H9 (cell line): ENCODE results near the gene GCNT2. TPM values are rescaled to one million over a fixed set of nuclear protein-coding genes. Genes with fewer than 3 reads are reported as not detected.

Experiments used
- DNase-seq: peaks from one replicate; pipeline ENCODE4 v3.0.0-alpha.2; 2017
- H2AFZ ChIP-seq: one replicate; pipeline ENCODE4 v1.6.1; 2013; ENCODE audit warnings: mild to moderate bottlenecking, low read length, control low read depth, moderate library complexity
- H2AK5ac ChIP-seq: 2 replicates; pipeline ENCODE4 v1.6.1; 2013; ENCODE audit warnings: low read length, control low read depth, mixed read lengths; ENCODE audit not compliant: insufficient read length
- H2BK120ac ChIP-seq: one replicate; pipeline ENCODE4 v1.6.1; 2013; ENCODE audit warnings: low read depth, mild to moderate bottlenecking, low read length, control low read depth, inconsistent platforms; ENCODE audit not compliant: poor library complexity, severe bottlenecking
- H2BK12ac ChIP-seq: 2 replicates; pipeline ENCODE4 v1.6.1; 2013; ENCODE audit warnings: low read length, control low read depth, mixed read lengths, low read depth; ENCODE audit not compliant: insufficient read length
- H2BK15ac ChIP-seq: 2 replicates; pipeline ENCODE4 v1.6.1; 2013; ENCODE audit warnings: low read depth, low read length, control low read depth
- H2BK20ac ChIP-seq: one replicate; pipeline ENCODE4 v1.6.1; 2013; ENCODE audit warnings: low read depth, mild to moderate bottlenecking, low read length, control low read depth, inconsistent platforms; ENCODE audit not compliant: poor library complexity, severe bottlenecking
- H2BK5ac ChIP-seq: 2 replicates; pipeline ENCODE4 v1.6.1; 2013; ENCODE audit warnings: low read length, control low read depth, mixed read lengths; ENCODE audit not compliant: insufficient read length
- H3K14ac ChIP-seq: 2 replicates; pipeline ENCODE4 v1.6.1; 2013; ENCODE audit warnings: low read length, control low read depth; ENCODE audit not compliant: insufficient read depth
- H3K18ac ChIP-seq: 2 replicates; pipeline ENCODE4 v1.6.1; 2013; ENCODE audit warnings: low read depth, mild to moderate bottlenecking, mixed read lengths, low read length, control low read depth; ENCODE audit not compliant: insufficient read length
- H3K23ac ChIP-seq: 2 replicates; pipeline ENCODE4 v1.6.1; 2013; ENCODE audit warnings: low read length, control low read depth, mixed read lengths, low read depth; ENCODE audit not compliant: insufficient read length
- H3K23me2 ChIP-seq: 2 replicates; pipeline ENCODE4 v1.6.1; 2013; ENCODE audit warnings: low read depth, mild to moderate bottlenecking, mixed read lengths, low read length, control low read depth; ENCODE audit not compliant: insufficient read length, poor library complexity, severe bottlenecking
- H3K27ac ChIP-seq: 2 replicates; pipeline ENCODE4 v1.5.1; 2013; ENCODE audit warnings: low read length, control low read depth, mixed read lengths, low read depth; ENCODE audit not compliant: insufficient read length
- H3K27me3 ChIP-seq: 2 replicates; pipeline ENCODE4 v1.6.1; 2013; ENCODE audit warnings: low read length, control low read depth, inconsistent platforms; ENCODE audit not compliant: insufficient read depth
- H3K4ac ChIP-seq: 2 replicates; pipeline ENCODE4 v1.6.1; 2013; ENCODE audit warnings: low read depth, mild to moderate bottlenecking, control low read depth, inconsistent platforms, low read length, moderate library complexity
- H3K4me1 ChIP-seq: 2 replicates; pipeline ENCODE4 v1.6.1; 2013; ENCODE audit warnings: low read length, control low read depth, inconsistent platforms; ENCODE audit not compliant: insufficient read depth
- H3K4me2 ChIP-seq: 2 replicates; pipeline ENCODE4 v1.6.1; 2013; ENCODE audit warnings: low read length, control low read depth, mixed read lengths; ENCODE audit not compliant: insufficient read length, insufficient read depth
- H3K56ac ChIP-seq: 2 replicates; pipeline ENCODE4 v1.6.1; 2013; ENCODE audit warnings: low read depth, mild to moderate bottlenecking, mixed read lengths, low read length, control low read depth; ENCODE audit not compliant: insufficient read length
- H3K79me1 ChIP-seq: 2 replicates; pipeline ENCODE4 v1.6.1; 2013; ENCODE audit warnings: low read depth, mild to moderate bottlenecking, moderate library complexity, low read length, control low read depth, inconsistent platforms; ENCODE audit not compliant: insufficient read depth, poor library complexity, severe bottlenecking
- H3K79me2 ChIP-seq: 2 replicates; pipeline ENCODE4 v1.6.1; 2013; ENCODE audit warnings: low read length, control low read depth, inconsistent platforms; ENCODE audit not compliant: insufficient read depth
- H3K9ac ChIP-seq: 2 replicates; pipeline ENCODE4 v1.6.1; 2013; ENCODE audit warnings: low read length, control low read depth, mixed read lengths; ENCODE audit not compliant: insufficient read length; ENCODE audit errors: extremely low read depth
- H3K9me3 ChIP-seq: one replicate; pipeline ENCODE4 v1.6.1; 2013; ENCODE audit warnings: low read depth, low read length, inconsistent platforms; ENCODE audit not compliant: control insufficient read depth
- H3T11ph ChIP-seq: one replicate; pipeline ENCODE4 v1.6.1; 2013; ENCODE audit warnings: mild to moderate bottlenecking, low read length, control low read depth, inconsistent platforms
- H4K20me1 ChIP-seq: one replicate; pipeline ENCODE4 v1.6.1; 2013; ENCODE audit not compliant: control insufficient read depth, insufficient read length, insufficient read depth
- H4K5ac ChIP-seq: 2 replicates; pipeline ENCODE4 v1.6.1; 2013; ENCODE audit warnings: low read depth, mild to moderate bottlenecking, mixed read lengths, low read length, control low read depth; ENCODE audit not compliant: insufficient read length
- H4K8ac ChIP-seq: replicated peaks from 2 replicates; pipeline ENCODE4 v1.6.1; 2013; ENCODE audit warnings: low read length, control low read depth, mixed read lengths, low read depth; ENCODE audit not compliant: insufficient read length
- H4K91ac ChIP-seq: 2 replicates; pipeline ENCODE4 v1.6.1; 2013; ENCODE audit warnings: low read depth, mild to moderate bottlenecking, moderate library complexity, mixed read lengths, low read length, control low read depth; ENCODE audit not compliant: insufficient read length
- H3K27ac Mint-ChIP-seq, 3 experiments: 2 replicates in 2 of 3; 3 replicates in 1 of 3; pipeline ENCODE4 v1.8.0; 2020 to 2021; ENCODE audit warnings: mixed read lengths in 3 of 3, mild to moderate bottlenecking in 1 of 3, moderate library complexity in 1 of 3
- H3K27me3 Mint-ChIP-seq: 2 replicates; pipeline ENCODE4 v1.8.0; 2021; ENCODE audit warnings: low read depth, mild to moderate bottlenecking, moderate library complexity, mixed read lengths
- H3K36me3 Mint-ChIP-seq, 3 experiments: 2 replicates in 2 of 3; 3 replicates in 1 of 3; pipeline ENCODE4 v1.8.0; 2020 to 2021; ENCODE audit warnings: low read depth in 3 of 3, mixed read lengths in 3 of 3; ENCODE audit not compliant: insufficient read depth in 1 of 3
- H3K4me1 Mint-ChIP-seq, 2 experiments: 2 replicates each; pipeline ENCODE4 v1.8.0; 2020; ENCODE audit warnings: mixed read lengths in 2 of 2
- H3K4me3 Mint-ChIP-seq, 2 experiments: 2 replicates in 1 of 2; 3 replicates in 1 of 2; pipeline ENCODE4 v1.8.0; 2020 to 2021; ENCODE audit warnings: mild to moderate bottlenecking in 2 of 2, mixed read lengths in 2 of 2, moderate library complexity in 1 of 2
- H3K9me3 Mint-ChIP-seq, 2 experiments: 2 replicates in 1 of 2; 3 replicates in 1 of 2; pipeline ENCODE4 v1.8.0; 2020; ENCODE audit warnings: mild to moderate bottlenecking in 2 of 2, mixed read lengths in 2 of 2, moderate library complexity in 1 of 2
- WGBS: extraction: QIAGEN DNeasy Blood & Tissue Kit; methylation state at CpG from one replicate; pipeline ENCODE4 v1.1.7; 2013; ENCODE audit warnings: missing lambda C conversion rate, low lambda C conversion rate, mixed read lengths; ENCODE audit not compliant: insufficient read length; ENCODE audit errors: extremely low coverage; 5-methylcytosine and 5-hydroxymethylcytosine counted together
- total RNA-seq: library from RNA; stranded (reverse); gene quantifications from 2 replicates; pipeline ENCODE4 v1.2.1, GENCODE V29; 2021
- TF ChIP-seq, protein P1 (sequence below): fragments of 200-600 bp; sonication (generic); conservative IDR thresholded peaks from 3 replicates; pipeline ENCODE4 v1.8.0; 2021; ENCODE audit warnings: antibody characterized with exemption, mild to moderate bottlenecking

GCNT2 gene
- total RNA-seq, 1 experiment from 2014 or later, result 41.7 TPM

- H3K4me2 ChIP-seq, result no peak overlapping the region
Measured at GRCh38 chr6:10640412-10640811, 119.3 kb downstream of the GCNT2 start.

More at GRCh38 chr6:10640412-10640811, 119.3 kb downstream of the GCNT2 start:
- Histone ChIP-seq H3K79me1 (no peaks in the 10 kb centered on the region), H3T11ph (no peak overlapping the region), H2BK120ac (no peak overlapping the region), H4K91ac (no peak overlapping the region), H4K20me1 (no peaks in the 10 kb centered on the region), H3K56ac (no peak overlapping the region), H2AK5ac (no peak overlapping the region), H3K14ac (no peak overlapping the region), H3K27me3 (no peaks in the 10 kb centered on the region), H3K79me2 (no peaks in the 10 kb centered on the region), H2BK5ac (no peak overlapping the region), H2BK12ac (no peak overlapping the region), H3K9me3 (no peaks in the 10 kb centered on the region), H4K8ac (no peak overlapping the region), H2BK20ac (no peak overlapping the region), H3K4ac (no peak overlapping the region), H3K27ac (no peak overlapping the region), H3K18ac (no peak overlapping the region), H3K9ac (no peak overlapping the region), H2BK15ac (no peak overlapping the region), H3K23me2 (no peaks in the 10 kb centered on the region), H3K4me1 (no peaks in the 10 kb centered on the region), H4K5ac (no peak overlapping the region), H3K23ac (no peak overlapping the region), H2AFZ (no peak overlapping the region)
- no peak overlapping the region for H3K27ac Mint-ChIP-seq
- peaks cover 7 to 11% of the 10 kb centered on the region in 2 experiments for H3K4me1 Mint-ChIP-seq
- peaks cover 5 to 10% of the 10 kb centered on the region in 2 experiments; a peak in 4 of 5 replicates for H3K9me3 Mint-ChIP-seq
- DNase-seq, result no peak
- TF ChIP-seq, protein P1, sequence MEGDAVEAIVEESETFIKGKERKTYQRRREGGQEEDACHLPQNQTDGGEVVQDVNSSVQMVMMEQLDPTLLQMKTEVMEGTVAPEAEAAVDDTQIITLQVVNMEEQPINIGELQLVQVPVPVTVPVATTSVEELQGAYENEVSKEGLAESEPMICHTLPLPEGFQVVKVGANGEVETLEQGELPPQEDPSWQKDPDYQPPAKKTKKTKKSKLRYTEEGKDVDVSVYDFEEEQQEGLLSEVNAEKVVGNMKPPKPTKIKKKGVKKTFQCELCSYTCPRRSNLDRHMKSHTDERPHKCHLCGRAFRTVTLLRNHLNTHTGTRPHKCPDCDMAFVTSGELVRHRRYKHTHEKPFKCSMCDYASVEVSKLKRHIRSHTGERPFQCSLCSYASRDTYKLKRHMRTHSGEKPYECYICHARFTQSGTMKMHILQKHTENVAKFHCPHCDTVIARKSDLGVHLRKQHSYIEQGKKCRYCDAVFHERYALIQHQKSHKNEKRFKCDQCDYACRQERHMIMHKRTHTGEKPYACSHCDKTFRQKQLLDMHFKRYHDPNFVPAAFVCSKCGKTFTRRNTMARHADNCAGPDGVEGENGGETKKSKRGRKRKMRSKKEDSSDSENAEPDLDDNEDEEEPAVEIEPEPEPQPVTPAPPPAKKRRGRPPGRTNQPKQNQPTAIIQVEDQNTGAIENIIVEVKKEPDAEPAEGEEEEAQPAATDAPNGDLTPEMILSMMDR, result no peak
- H3K27me3 Mint-ChIP-seq, result no peaks in the 10 kb centered on the region
- peaks cover 0 to 9% (median 0%) of the 10 kb centered on the region in 3 experiments; a peak in 4 of 7 replicates for H3K36me3 Mint-ChIP-seq
- no peak overlapping the region for H3K4me3 Mint-ChIP-seq
- WGBS, result no CpG with 5 or more reads among the region's 8 CpGs
